K562 (cell line): Measurements from ENCODE around the gene TMEM270. TPM values are rescaled to one million over a fixed set of nuclear protein-coding genes. Genes with fewer than 3 reads are reported as not detected.

ENCODE experiments used
- ARID2 ChIP-seq: fragments of 450-650 bp; IDR thresholded peaks from 2 replicates; pipeline ENCODE4 v1.6.1; 2017; ENCODE audit warnings: antibody characterized with exemption, mild to moderate bottlenecking
- BACH1 ChIP-seq: fragments of 200-800 bp; sonication (Bioruptor generic); IDR thresholded peaks from 2 replicates; pipeline ENCODE4 v1.6.1; 2016; ENCODE audit warnings: missing genetic modification characterization, missing compliant biosample characterization
- CREM ChIP-seq: IDR thresholded peaks from 2 replicates; pipeline ENCODE4 v1.6.1; 2014; ENCODE audit warnings: antibody characterized with exemption, low read depth
- EP300 ChIP-seq: IDR thresholded peaks from 2 replicates; pipeline ENCODE4 v1.6.1; 2012; ENCODE audit warnings: low read length, improper control_type of control experiment
- KLF1 ChIP-seq: fragments of 450-650 bp; IDR thresholded peaks from 2 replicates; pipeline ENCODE4 v1.6.1; 2016; ENCODE audit warnings: missing genetic modification characterization, missing compliant biosample characterization
- LEF1 ChIP-seq: fragments of 450-650 bp; IDR thresholded peaks from 2 replicates; pipeline ENCODE4 v1.6.1; 2016; ENCODE audit warnings: mild to moderate bottlenecking
- MAFF ChIP-seq: IDR thresholded peaks from 2 replicates; pipeline ENCODE4 v1.6.1; 2012; ENCODE audit warnings: low read length, improper control_type of control experiment
- MAFG ChIP-seq: fragments of 450-650 bp; conservative IDR thresholded peaks from 2 replicates; pipeline ENCODE4 v1.6.1; 2016; ENCODE audit warnings: missing genetic modification characterization, missing compliant biosample characterization
- MAX ChIP-seq: sonication (generic); formaldehyde crosslinking; IDR thresholded peaks from 2 replicates; pipeline ENCODE4 v1.9.0; 2022; ENCODE audit warnings: mild to moderate bottlenecking, missing genetic modification reagents
- MTA1 ChIP-seq: fragments of 450-650 bp; IDR thresholded peaks from 2 replicates; pipeline ENCODE4 v1.6.1; 2017; ENCODE audit warnings: borderline replicate concordance
- NBN ChIP-seq: fragments of 450-650 bp; IDR thresholded peaks from 2 replicates; pipeline ENCODE4 v1.6.1; 2016; ENCODE audit warnings: low read depth, mild to moderate bottlenecking
- NRF1 ChIP-seq, 2 experiments: fragments of 450-650 bp; IDR thresholded peaks in 1 of 2; conservative IDR thresholded peaks in 1 of 2; 2 replicates each; pipeline ENCODE4 v1.6.1; 2014; ENCODE audit warnings: mild to moderate bottlenecking in 2 of 2
- SETDB1 ChIP-seq: IDR thresholded peaks from one replicate; pipeline ENCODE4 v1.6.1; 2012; ENCODE audit warnings: low read length, control low read depth, inconsistent platforms
- SIN3A ChIP-seq, 2 experiments: fragments of 150-350 bp in 1 of 2; IDR thresholded peaks; 2 replicates each; pipeline ENCODE4 v1.6.1; 2011 to 2016; ENCODE audit warnings: borderline replicate concordance in 2 of 2, low read depth in 2 of 2, low read length in 2 of 2, mild to moderate bottlenecking in 2 of 2, moderate library complexity in 2 of 2; ENCODE audit not compliant: control insufficient read depth in 1 of 2
- SMARCA4 ChIP-seq: fragments of 450-650 bp; IDR thresholded peaks from 2 replicates; pipeline ENCODE4 v1.6.1; 2016
- SOX6 ChIP-seq: fragments of 450-650 bp; IDR thresholded peaks from 2 replicates; pipeline ENCODE4 v1.6.1; 2014; ENCODE audit warnings: mild to moderate bottlenecking
- TCF3 ChIP-seq: sonication (generic); formaldehyde crosslinking; IDR thresholded peaks from 2 replicates; pipeline ENCODE4 v1.4.0; 2020; ENCODE audit warnings: mild to moderate bottlenecking, missing genetic modification reagents
- TFAP4 ChIP-seq: sonication (generic); formaldehyde crosslinking; IDR thresholded peaks from 2 replicates; pipeline ENCODE4 v1.8.0; 2022; ENCODE audit warnings: missing genetic modification reagents, mild to moderate bottlenecking, moderate library complexity, borderline replicate concordance
- ZNF212 ChIP-seq: fragments of 450-650 bp; formaldehyde crosslinking; IDR thresholded peaks from 2 replicates; pipeline ENCODE4 v1.4.0; 2020; ENCODE audit warnings: mild to moderate bottlenecking
- ZNF263 ChIP-seq: sonication (generic); formaldehyde crosslinking; IDR thresholded peaks from 2 replicates; pipeline ENCODE4 v1.8.0; 2022; ENCODE audit warnings: mild to moderate bottlenecking, missing genetic modification reagents, borderline replicate concordance
- ZNF384 ChIP-seq: IDR thresholded peaks from 2 replicates; pipeline ENCODE4 v1.6.1; 2012; ENCODE audit warnings: low read depth, low read length, improper control_type of control experiment
- polyA plus RNA-seq, 8 experiments: library from polyadenylated mRNA; depleted of rRNA in 4 of 8; stranded (reverse) in 5 of 8; unstranded in 3 of 8; fragments of >200 nt; fragmentation: Nextera tagmentation in 2 of 8; fragmentation: Illumina TruSeq in 1 of 8; extraction: Ambion mirVana in 2 of 8; extraction: Trizol in 1 of 8; gene quantifications; 2 replicates each; pipeline versions ENCODE4 v1.2.1 to v1.2.3, GENCODE V29; 2011 to 2014; ENCODE audit warnings: inconsistent platforms in 1 of 8, missing spikeins in 1 of 8
- total RNA-seq, 7 experiments: library from RNA; depleted of rRNA in 6 of 7; stranded (reverse); fragments of >200 nt in 6 of 7; fragmentation: Illumina TruSeq in 2 of 7; extraction: Trizol in 2 of 7; gene quantifications; 2 replicates each; pipeline versions ENCODE4 v1.2.1 to v1.2.3, GENCODE V29; 2011 to 2021; ENCODE audit warnings: low replicate concordance in 1 of 7

TMEM270 gene
- total and polyA plus RNA-seq, 9 of the 15 experiments (the other 6 are each of a cell fraction or from before 2014, with no cell fraction given): not detected

GRCh38 chr7:73822319-73823173, 38.4 kb upstream of the TMEM270 start (continued):
- TF ChIP-seq SOX6 (peak; percentile 81), ZNF263 (CRISPR knock-in tag) (no peak), MAX (peak; percentile 49), EP300 (peak; percentile 66), ARID2 (no peak), LEF1 (peak; percentile 43; the same call in 1 of the 2 replicates), CREM (peak; percentile 84), TFAP4 (peak; percentile 75), MTA1 (peak; percentile 60), ZNF212 (CRISPR knock-in tag) (no peak), KLF1 (peak; percentile 90), NBN (0 out of 2 replicates have a peak, but pooled peaks have one; percentile 49), TCF3 (peak; percentile 57; the same call in 1 of the 2 replicates), MAFF (peak; percentile 67), ZNF384 (peak; percentile 74), SETDB1 (no peak), NRF1 (conservative IDR thresholded peaks at IDR 0.05 in 1 of 2, IDR thresholded peaks at IDR 0.05 in 1 of 2) (peak; percentile 61 to 67; a peak in 3 of 4 replicates), SMARCA4 (peak; percentile 92), MAFG (tag) (peak; percentile 83), SIN3A (IDR thresholded peaks at IDR 0.05; ENCODE audit: borderline replicate concordance in 2 of 2, control insufficient read depth in 1 of 2, low read depth in 2 of 2, low read length in 2 of 2) (peak; percentile 21 to 81; a peak in 1 of 4 replicates), BACH1 (tag) (peak; percentile 82)
